Measurements from ENCODE around the gene ZBTB34.

The ZBTB34 gene

DNA sequence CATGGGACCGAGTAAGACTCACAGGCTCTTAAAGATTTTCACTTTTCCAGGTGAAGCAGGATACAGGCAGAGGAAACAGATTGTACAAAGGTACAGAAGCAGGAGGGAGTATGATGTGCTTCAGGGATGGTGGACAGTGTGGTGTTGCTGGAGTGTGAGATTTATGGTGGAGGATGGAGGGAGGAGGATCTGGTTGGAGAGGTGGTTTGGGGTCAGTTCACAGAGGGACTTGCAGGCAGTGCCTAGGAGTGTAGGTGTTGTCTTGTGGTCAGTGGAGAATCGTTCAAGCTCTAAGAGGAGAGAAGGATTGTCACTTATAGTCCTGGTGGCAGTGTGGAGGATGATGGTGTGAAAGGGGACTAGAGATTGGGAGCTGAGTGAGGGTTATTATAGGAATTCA is 65.9 kb downstream of the ZBTB34 start:
- TF ChIP-seq NFIC (IDR thresholded peaks at IDR 0.05): no peak

DNA sequence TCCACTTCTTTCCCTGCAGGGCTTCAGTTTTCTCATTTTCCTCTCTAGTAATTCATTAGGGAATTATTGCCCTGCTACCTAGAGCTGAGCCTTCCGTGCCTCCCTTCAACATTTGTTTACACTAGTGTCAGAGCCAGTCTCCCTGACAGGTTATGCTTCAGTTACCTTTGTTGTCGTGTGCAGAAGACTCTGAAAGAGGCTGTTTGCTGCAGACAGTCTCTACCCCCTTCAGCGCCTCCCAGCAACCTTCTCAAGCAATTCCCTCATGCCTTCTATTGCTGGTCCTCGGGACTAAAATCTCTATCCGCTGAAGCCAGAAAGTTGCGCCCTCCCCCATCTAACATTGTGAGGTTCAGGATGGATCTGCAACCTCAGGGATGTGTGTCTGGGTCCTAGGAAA is 67.0 kb downstream of the ZBTB34 start:
- TF ChIP-seq FOXM1 (IDR thresholded peaks at IDR 0.05; ENCODE audit: borderline replicate concordance, low read depth) (no peak), TEAD4 (IDR thresholded peaks at IDR 0.05) (no peak), EP300 (IDR thresholded peaks at IDR 0.05; ENCODE audit: borderline replicate concordance) (no peak), ZBTB7A (IDR thresholded peaks at IDR 0.05; ENCODE audit: low read depth) (no peak), CREB1 (IDR thresholded peaks at IDR 0.05; ENCODE audit: low read depth) (no peak), EGR1 (IDR thresholded peaks at IDR 0.05) (no peak), TAF1 (IDR thresholded peaks at IDR 0.05; ENCODE audit: low read depth) (no peak), RAD21 (IDR thresholded peaks at IDR 0.05; ENCODE audit: low read depth) (no peak), CEBPB (IDR thresholded peaks at IDR 0.05) (no peak)
- TF ChIP-seq, protein P1, sequence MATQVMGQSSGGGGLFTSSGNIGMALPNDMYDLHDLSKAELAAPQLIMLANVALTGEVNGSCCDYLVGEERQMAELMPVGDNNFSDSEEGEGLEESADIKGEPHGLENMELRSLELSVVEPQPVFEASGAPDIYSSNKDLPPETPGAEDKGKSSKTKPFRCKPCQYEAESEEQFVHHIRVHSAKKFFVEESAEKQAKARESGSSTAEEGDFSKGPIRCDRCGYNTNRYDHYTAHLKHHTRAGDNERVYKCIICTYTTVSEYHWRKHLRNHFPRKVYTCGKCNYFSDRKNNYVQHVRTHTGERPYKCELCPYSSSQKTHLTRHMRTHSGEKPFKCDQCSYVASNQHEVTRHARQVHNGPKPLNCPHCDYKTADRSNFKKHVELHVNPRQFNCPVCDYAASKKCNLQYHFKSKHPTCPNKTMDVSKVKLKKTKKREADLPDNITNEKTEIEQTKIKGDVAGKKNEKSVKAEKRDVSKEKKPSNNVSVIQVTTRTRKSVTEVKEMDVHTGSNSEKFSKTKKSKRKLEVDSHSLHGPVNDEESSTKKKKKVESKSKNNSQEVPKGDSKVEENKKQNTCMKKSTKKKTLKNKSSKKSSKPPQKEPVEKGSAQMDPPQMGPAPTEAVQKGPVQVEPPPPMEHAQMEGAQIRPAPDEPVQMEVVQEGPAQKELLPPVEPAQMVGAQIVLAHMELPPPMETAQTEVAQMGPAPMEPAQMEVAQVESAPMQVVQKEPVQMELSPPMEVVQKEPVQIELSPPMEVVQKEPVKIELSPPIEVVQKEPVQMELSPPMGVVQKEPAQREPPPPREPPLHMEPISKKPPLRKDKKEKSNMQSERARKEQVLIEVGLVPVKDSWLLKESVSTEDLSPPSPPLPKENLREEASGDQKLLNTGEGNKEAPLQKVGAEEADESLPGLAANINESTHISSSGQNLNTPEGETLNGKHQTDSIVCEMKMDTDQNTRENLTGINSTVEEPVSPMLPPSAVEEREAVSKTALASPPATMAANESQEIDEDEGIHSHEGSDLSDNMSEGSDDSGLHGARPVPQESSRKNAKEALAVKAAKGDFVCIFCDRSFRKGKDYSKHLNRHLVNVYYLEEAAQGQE (IDR thresholded peaks at IDR 0.05; ENCODE audit: low read depth): no peak
- TF ChIP-seq, protein P2, sequence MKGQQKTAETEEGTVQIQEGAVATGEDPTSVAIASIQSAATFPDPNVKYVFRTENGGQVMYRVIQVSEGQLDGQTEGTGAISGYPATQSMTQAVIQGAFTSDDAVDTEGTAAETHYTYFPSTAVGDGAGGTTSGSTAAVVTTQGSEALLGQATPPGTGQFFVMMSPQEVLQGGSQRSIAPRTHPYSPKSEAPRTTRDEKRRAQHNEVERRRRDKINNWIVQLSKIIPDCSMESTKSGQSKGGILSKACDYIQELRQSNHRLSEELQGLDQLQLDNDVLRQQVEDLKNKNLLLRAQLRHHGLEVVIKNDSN (IDR thresholded peaks at IDR 0.05): no peak
- TF ChIP-seq, protein P3, sequence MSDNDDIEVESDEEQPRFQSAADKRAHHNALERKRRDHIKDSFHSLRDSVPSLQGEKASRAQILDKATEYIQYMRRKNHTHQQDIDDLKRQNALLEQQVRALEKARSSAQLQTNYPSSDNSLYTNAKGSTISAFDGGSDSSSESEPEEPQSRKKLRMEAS (IDR thresholded peaks at IDR 0.05): no peak

DNA sequence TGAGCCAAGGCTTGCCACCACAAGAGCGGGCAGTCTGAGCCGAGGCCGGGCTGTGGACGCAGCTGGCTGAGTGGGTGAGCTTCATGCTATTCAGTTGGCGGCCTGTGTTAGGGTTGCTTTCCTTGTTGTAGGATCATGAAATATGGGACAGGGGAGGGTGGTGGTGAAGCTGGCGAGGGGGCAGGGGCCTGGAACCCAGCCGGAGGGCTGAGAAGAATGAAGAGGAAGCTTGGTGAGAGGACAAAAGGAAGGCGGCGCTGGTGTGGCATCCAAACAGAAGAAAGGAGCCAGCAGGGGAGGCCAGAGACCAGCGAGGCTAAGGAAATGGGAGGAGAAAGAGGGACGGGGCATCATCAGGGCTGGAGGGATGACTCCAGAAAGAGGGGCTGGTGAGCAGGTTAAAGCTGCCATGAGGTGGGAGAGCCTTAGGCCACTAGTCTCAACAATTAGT is 72.5 kb downstream of the ZBTB34 start:
- TF ChIP-seq ZBTB7A (IDR thresholded peaks at IDR 0.05; ENCODE audit: low read depth) (no peak), CREB1 (IDR thresholded peaks at IDR 0.05; ENCODE audit: low read depth) (no peak), TEAD4 (IDR thresholded peaks at IDR 0.05) (no peak)

DNA sequence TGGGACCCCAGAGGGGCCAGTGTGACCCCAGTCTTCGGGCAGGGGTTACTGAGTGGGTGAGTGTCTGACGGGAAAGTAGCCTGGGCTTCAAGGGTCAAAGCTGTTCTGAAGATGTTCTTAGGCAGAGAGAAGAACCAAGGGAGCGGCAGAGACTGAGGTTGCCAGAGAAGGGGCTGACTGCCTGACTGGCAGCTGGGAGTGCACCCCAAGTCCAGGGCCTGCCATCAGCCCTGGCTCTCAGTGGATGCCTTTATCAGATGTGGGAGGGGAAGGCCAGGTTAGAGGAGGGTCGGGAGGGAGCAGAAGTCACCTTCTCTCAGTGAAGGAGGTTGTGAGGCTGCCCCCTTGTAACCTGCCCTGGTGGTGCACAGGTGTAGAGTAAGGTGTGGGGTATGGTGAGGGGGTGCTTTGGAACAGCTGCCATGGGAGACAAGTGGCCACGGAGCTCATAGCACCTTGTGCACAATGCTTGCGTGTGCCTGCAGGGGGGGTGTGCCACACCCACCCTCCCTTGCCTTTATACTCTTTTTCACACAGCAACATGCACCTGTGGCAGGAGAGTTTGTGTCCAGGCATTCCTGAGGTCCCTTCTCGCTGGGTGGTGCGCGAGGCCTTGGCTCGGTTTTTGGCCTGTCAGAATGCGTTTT is 73.0 kb downstream of the ZBTB34 start:
- TF ChIP-seq, protein P3 (IDR thresholded peaks at IDR 0.05): no peak
- TF ChIP-seq, protein P1 (IDR thresholded peaks at IDR 0.05; ENCODE audit: low read depth): no peak
- TF ChIP-seq NFIC (IDR thresholded peaks at IDR 0.05): no peak
- TF ChIP-seq ZBTB7A (IDR thresholded peaks at IDR 0.05; ENCODE audit: low read depth): no peak
- TF ChIP-seq EP300 (IDR thresholded peaks at IDR 0.05; ENCODE audit: borderline replicate concordance): no peak
- no peak for TF ChIP-seq FOXM1 (IDR thresholded peaks at IDR 0.05; ENCODE audit: borderline replicate concordance, low read depth)
- no peak for TF ChIP-seq TCF12 (IDR thresholded peaks at IDR 0.05; ENCODE audit: low read depth)
- no peak for TF ChIP-seq CEBPB (IDR thresholded peaks at IDR 0.05)
- no peak for TF ChIP-seq TAF1 (IDR thresholded peaks at IDR 0.05; ENCODE audit: low read depth)
- TF ChIP-seq, protein P2 (IDR thresholded peaks at IDR 0.05): no peak
- TF ChIP-seq EGR1 (IDR thresholded peaks at IDR 0.05): no peak
- no peak for TF ChIP-seq CREB1 (IDR thresholded peaks at IDR 0.05; ENCODE audit: low read depth)
- TF ChIP-seq YY1 (IDR thresholded peaks at IDR 0.05; ENCODE audit: low read depth): no peak
- TF ChIP-seq RAD21 (IDR thresholded peaks at IDR 0.05; ENCODE audit: low read depth): no peak
- no peak for TF ChIP-seq TEAD4 (IDR thresholded peaks at IDR 0.05)

DNA sequence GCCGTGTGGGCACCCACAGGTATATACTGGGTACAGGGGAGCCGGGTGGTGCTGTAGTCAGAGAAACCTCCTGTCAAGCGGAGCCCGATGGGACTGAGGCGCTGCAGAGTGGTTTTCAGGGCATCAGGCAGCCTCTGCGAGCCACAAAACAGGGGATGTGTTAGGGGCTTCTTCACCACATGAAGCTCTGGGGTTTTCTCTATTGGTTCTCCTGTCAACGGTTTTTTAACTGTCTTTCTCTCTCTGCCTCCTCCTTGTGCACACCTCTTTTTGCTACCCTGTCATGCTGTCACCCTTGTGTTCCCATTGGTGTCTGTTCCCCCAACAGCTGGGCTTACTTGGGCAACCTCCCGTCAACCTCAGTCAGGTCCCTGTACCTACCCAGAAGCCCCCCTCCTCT is 74.0 kb downstream of the ZBTB34 start:
- no peak for TF ChIP-seq TEAD4 (IDR thresholded peaks at IDR 0.05)
- TF ChIP-seq YY1 (IDR thresholded peaks at IDR 0.05; ENCODE audit: low read depth): no peak
- TF ChIP-seq NFIC (IDR thresholded peaks at IDR 0.05): no peak
- no peak for TF ChIP-seq FOXM1 (IDR thresholded peaks at IDR 0.05; ENCODE audit: borderline replicate concordance, low read depth)
- TF ChIP-seq CEBPB (IDR thresholded peaks at IDR 0.05): no peak
